NCI-H345 treated with DMSO at 0.1 percent for 48 hours (cell line): ENCODE measurements around the gene METTL17.

Experiments used
- DNase-seq: peaks from one replicate; lab custom pipeline; 2025; ENCODE audit not compliant: unreplicated experiment; lab: John Stamatoyannopoulos, UW

Gene METTL17

DNA sequence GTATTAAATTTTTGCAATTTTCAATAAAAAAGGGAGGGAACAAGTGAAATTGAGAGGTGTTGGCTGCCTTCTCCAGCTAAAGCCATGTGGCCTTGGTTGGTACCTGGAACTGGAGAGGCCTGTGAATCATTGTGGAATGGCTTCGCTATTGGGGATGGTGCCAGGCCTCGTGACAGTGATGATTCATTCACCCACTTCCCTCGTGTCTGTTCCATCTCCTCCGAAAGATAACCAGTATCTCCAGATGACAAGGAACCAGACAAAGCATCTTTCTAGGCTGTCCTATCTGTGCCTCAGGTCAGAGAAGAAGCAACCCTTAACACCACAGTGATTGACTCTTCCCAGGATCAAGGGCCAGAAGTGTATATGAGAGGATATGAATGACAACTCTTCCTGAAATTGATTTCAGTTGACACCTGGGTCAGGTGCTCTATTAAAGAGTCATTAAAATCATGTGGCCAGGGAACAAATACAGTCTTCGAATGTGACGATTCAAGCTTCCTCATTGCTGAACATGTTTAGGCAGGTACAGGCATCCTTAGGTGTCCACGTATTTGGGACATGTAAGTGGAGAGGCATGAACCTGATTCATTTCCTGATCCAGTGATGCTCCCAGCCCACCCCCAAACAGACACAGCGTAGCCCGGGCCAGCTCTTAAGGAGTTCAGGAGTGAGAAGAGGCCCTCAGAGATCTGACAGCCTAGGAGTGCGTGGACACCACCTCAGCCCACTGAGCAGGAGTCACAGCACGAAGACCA is 52.1 kb downstream of the METTL17 start, which contains the start of gene RNASE7:
Gene RNASE7 (plus strand): TSS at position 687 of the 758 bp plus-strand sequence. CDS start 631 bp downstream, outside the sequence.
- no peak for DNase-seq

DNA sequence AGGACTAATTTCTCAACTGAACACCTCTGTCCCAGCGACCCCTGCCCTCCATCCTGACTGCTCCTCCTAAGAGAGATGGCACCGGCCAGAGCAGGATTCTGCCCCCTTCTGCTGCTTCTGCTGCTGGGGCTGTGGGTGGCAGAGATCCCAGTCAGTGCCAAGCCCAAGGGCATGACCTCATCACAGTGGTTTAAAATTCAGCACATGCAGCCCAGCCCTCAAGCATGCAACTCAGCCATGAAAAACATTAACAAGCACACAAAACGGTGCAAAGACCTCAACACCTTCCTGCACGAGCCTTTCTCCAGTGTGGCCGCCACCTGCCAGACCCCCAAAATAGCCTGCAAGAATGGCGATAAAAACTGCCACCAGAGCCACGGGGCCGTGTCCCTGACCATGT is 53.1 kb downstream of the METTL17 start:
- DNase-seq: no peak

DNA sequence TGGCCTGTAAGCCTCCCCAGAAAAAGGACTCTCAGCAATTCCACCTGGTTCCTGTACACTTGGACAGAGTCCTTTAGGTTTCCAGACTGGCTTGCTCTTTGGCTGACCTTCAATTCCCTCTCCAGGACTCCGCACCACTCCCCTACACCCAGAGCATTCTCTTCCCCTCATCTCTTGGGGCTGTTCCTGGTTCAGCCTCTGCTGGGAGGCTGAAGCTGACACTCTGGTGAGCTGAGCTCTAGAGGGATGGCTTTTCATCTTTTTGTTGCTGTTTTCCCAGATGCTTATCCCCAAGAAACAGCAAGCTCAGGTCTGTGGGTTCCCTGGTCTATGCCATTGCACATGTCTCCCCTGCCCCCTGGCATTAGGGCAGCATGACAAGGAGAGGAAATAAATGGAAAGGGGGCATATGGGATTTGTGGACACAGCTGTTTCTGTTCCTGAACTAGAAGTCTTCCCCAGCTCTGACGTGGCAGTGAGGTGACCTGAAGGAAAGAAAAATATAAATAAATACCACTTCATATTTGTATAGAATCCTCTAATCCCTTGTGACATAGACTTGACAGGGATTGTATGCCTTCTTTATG is 53.7 kb downstream of the METTL17 start:
- no peak for DNase-seq

DNA sequence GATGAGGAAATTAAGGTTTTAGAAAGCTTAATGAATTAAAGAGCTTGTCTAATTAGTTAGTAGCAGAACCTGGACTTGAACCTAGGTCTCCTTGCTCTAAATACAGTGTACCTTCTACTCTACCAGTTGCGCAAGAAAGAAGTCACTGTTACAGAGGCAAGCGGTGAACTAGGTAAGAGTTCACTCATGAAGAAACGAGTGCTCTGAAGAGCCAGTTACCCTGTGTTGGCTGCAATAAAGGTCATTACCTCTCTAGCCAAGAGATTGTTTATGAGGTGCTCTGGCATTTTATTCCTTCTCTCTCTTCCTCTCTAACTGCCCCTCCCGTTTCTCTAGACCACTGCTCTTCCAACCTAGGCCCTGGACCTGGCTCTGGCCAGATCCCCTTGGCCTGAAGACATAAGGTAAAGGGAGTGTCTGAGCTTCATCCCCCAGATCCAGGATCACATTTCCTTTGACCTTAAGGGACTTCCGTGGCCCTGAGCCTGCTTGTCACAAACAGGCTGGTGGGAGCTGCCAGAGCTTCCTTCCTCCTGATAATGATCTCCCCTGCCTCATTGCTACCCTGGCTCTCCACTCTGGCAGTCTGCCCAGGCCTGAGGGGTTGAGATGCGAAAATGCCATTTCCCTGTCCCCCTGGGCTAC is 54.3 kb downstream of the METTL17 start:
- no peak for DNase-seq
